ENCODE data around the gene C1S.

The C1S gene

DNA sequence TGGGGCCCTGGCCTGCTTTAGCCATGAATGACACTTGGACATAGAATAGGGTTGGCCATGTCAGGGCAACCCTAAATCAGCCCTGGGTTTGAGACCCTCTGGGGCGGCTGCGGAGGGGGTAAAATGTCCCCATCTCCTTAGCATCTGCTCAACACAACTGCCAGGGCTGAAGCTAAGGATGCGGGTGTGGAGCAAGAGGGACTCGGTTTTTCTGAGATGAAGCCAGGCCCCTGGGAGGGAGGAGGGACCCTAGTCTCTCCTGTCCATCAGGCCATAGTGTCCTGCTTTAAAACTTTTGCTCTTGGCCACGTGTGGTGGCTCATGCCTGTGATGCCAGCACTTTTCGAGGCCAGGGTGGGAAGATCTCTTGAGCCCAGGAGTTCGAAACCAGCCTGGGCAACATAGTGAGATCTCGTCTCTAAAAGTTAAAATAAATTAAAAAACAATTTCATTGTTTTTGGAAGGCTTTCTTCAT lies 32.5 kb downstream of the C1S start:
- DNase-seq (ENCODE audit: low spot score in 2 of 2) = no peak
- H3K36me3 ChIP-seq (replicated peaks) = no peaks in the 10 kb centered on the region
- no peaks in the 10 kb centered on the region for H3K9me3 ChIP-seq
- H3K27me3 ChIP-seq (ENCODE audit: low read depth) = no peaks in the 10 kb centered on the region
- no peak overlapping the region for H3K4me3 ChIP-seq
- in situ Hi-C loops (cut with MboI; ENCODE audit: low sequenced_read_pairs) = no loop called here
- H3K4me1 ChIP-seq = peaks cover 22% of the 10 kb centered on the region

- no peak for DNase-seq (ENCODE audit: low spot score in 2 of 2)
- Histone ChIP-seq H3K27me3 (ENCODE audit: low read depth) (no peaks in the 10 kb centered on the region), H3K36me3 (replicated peaks) (peaks cover 3% of the 10 kb centered on the region; the same call in 1 of the 2 replicates), H3K9me3 (no peaks in the 10 kb centered on the region), H3K4me3 (no peak overlapping the region), H3K4me1 (peaks cover 22% of the 10 kb centered on the region)
- in situ Hi-C loops (cut with MboI; ENCODE audit: low sequenced_read_pairs) = no loop called here
These were observed 33.0 kb downstream of the C1S start for GRCh38 chr12:7093486-7093885.

GRCh38 chr12:7093892-7094291 lies 33.4 kb downstream of the C1S start:
- H3K9me3 ChIP-seq = no peaks in the 10 kb centered on the region
- in situ Hi-C loops (cut with MboI; ENCODE audit: low sequenced_read_pairs) = no loop called here
- H3K4me1 ChIP-seq = peaks cover 22% of the 10 kb centered on the region
- H3K27me3 ChIP-seq (ENCODE audit: low read depth) = no peaks in the 10 kb centered on the region
- no peak overlapping the region for H3K4me3 ChIP-seq
- H3K36me3 ChIP-seq (replicated peaks) = peaks cover 6% of the 10 kb centered on the region; the same call in 1 of the 2 replicates
- no peak for DNase-seq (ENCODE audit: low spot score in 2 of 2)

DNA sequence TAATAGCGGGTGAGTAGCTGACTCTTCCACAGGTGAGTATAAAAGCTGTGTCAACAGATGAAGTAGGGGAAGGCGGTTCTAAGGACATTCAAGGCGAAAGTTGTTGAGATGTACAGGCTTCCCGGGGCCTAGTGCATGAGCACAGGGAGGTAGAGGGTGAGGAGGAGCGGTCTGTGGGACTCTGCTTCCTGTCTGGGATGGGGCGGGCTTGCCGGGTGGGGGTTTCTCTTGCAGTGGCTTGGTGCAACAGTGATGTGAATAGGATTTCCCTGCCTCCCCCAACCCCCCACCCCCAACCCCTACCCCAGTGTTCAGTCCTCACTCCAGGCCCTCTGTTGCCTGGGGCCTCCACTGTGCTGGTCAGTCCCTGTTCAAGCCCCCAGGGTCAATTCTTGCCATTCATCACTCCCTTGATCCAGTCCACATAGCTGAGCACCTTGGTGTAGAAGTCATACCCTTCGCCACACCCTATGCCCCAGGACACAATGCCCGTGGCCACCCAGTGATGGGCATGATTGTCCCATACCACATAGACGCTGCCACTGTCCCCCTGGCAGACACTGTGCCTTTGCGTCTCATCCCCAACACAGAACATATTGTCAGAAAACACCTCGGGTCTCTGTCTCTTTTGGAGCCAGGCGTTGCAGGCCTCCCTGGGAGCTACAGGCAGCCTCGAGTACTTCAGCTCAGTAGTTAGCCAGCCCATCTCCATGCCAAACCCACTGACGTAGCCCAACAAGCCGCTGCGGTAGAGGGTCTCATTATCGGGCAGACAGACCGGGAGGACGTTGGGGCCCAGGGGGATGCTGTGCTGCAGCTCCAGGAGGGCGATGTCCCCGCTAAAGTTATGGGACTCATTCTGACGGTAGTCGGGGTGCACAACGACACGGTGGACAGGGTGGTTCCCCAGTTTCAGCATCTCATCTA lies 35.8 kb downstream of the C1S start:
- in situ Hi-C loops (cut with MboI; ENCODE audit: low sequenced_read_pairs) = no loop called here

GRCh38 chr12:7096979-7097378 lies 36.5 kb downstream of the C1S start:
- no peak for DNase-seq (ENCODE audit: low spot score in 2 of 2)
- no peaks in the 10 kb centered on the region for H3K9me3 ChIP-seq
- in situ Hi-C loops (cut with MboI; ENCODE audit: low sequenced_read_pairs) = no loop called here
- H3K36me3 ChIP-seq (replicated peaks) = peaks cover 10% of the 10 kb centered on the region; the same call in 1 of the 2 replicates
- H3K4me3 ChIP-seq = no peak overlapping the region
- no peaks in the 10 kb centered on the region for H3K27me3 ChIP-seq (ENCODE audit: low read depth)
- peaks cover 3% of the 10 kb centered on the region for H3K4me1 ChIP-seq

More for the DNA sequence above, 35.8 kb downstream of the C1S start:
- H3K4me1 ChIP-seq = peaks cover 10% of the 10 kb centered on the region
- H3K27me3 ChIP-seq (ENCODE audit: low read depth) = no peaks in the 10 kb centered on the region
- no peaks in the 10 kb centered on the region for H3K9me3 ChIP-seq
- no peak for DNase-seq (ENCODE audit: low spot score in 2 of 2)
- H3K4me3 ChIP-seq = no peak overlapping the region
- H3K36me3 ChIP-seq (replicated peaks) = peaks cover 10% of the 10 kb centered on the region; the same call in 1 of the 2 replicates

- in situ Hi-C loops (cut with MboI; ENCODE audit: low sequenced_read_pairs) = no loop called here
- DNase-seq (ENCODE audit: low spot score in 2 of 2) = no peak
- Histone ChIP-seq H3K27me3 (ENCODE audit: low read depth) (no peaks in the 10 kb centered on the region), H3K4me3 (no peak overlapping the region), H3K9me3 (no peaks in the 10 kb centered on the region), H3K4me1 (no peaks in the 10 kb centered on the region), H3K36me3 (replicated peaks) (peaks cover 10% of the 10 kb centered on the region; the same call in 1 of the 2 replicates)
These were observed 38.9 kb downstream of the C1S start for GRCh38 chr12:7099290-7099996.

DNA sequence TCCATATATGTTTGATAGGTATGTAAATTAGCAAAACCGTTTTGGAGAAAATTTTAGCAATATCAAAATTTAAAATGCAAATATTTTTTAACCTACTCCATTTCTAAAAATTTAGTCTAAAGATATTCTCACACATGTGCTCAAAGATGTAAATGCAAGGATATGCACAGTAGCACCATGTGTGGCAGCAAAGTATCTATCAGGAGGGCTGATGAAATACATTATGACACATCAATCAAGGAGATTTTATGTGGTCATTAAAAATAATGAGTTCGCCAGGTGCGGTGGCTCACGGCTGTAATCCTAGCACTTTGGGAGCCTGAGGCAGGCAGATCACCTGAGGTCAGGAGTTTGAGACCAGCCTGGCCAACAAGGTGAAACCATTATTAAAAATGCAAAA lies 39.7 kb downstream of the C1S start:
- H3K36me3 ChIP-seq (replicated peaks) = peaks cover 10% of the 10 kb centered on the region; the same call in 1 of the 2 replicates
- H3K27me3 ChIP-seq (ENCODE audit: low read depth) = no peaks in the 10 kb centered on the region
- no peak for DNase-seq (ENCODE audit: low spot score in 2 of 2)
- no peaks in the 10 kb centered on the region for H3K4me1 ChIP-seq
- no peak overlapping the region for H3K4me3 ChIP-seq
- no peaks in the 10 kb centered on the region for H3K9me3 ChIP-seq
- in situ Hi-C loops (cut with MboI; ENCODE audit: low sequenced_read_pairs) = loop anchor here (25.0 kb wide), 1 partner anchor 363 kb away; no protein-coding TSS in a partner anchor

DNA sequence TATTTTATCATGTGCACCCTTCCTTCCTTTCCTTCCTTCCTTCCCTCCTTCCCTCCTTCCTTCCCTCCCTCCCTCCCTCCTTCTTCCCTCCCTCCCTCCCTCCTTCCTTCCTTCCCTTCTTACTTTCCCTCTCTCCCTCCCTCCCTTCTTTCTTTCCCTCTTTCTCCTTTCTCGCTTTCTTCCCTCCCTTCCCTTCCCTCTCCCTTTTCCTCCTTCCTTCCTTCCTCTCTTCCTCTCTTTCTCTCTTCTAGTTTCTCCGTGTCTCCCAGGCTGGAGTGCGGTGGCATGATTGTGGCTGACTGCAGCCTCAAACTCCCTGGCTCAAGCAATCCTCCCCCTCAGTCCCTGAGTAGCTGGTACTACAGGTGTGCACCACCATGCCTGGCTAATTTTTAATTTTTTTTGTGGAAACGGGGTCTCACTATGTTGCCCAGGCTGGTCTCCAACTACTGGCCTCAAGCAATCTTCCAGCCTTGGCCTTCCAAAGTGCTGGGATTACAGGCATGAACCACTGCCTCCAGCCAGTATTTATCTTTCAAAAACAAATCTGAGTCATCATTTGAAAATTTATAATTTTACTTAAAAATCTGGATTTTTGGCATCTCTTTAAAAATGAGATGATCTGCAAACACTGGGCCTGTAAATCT lies 40.7 kb downstream of the C1S start:
- no peaks in the 10 kb centered on the region for H3K9me3 ChIP-seq
- no peak overlapping the region for H3K4me3 ChIP-seq
- H3K27me3 ChIP-seq (ENCODE audit: low read depth) = no peaks in the 10 kb centered on the region
- no peaks in the 10 kb centered on the region for H3K4me1 ChIP-seq
- peaks cover 10% of the 10 kb centered on the region; the same call in 1 of the 2 replicates for H3K36me3 ChIP-seq (replicated peaks)
- in situ Hi-C loops (cut with MboI; ENCODE audit: low sequenced_read_pairs) = loop anchor here (25.0 kb wide), 1 partner anchor 364 kb away; no protein-coding TSS in a partner anchor
- no peak for DNase-seq (ENCODE audit: low spot score in 2 of 2)

- H3K4me1 ChIP-seq = no peaks in the 10 kb centered on the region
- no peak overlapping the region for H3K4me3 ChIP-seq
- H3K9me3 ChIP-seq = no peaks in the 10 kb centered on the region
- DNase-seq (ENCODE audit: low spot score in 2 of 2) = no peak
- no peaks in the 10 kb centered on the region for H3K27me3 ChIP-seq (ENCODE audit: low read depth)
- in situ Hi-C loops (cut with MboI; ENCODE audit: low sequenced_read_pairs) = loop anchor here (25.0 kb wide), 1 partner anchor 364 kb away; no protein-coding TSS in a partner anchor
- H3K36me3 ChIP-seq (replicated peaks) = peaks cover 12% of the 10 kb centered on the region; the same call in 1 of the 2 replicates
These were observed 41.2 kb downstream of the C1S start for GRCh38 chr12:7101694-7102131.

DNA sequence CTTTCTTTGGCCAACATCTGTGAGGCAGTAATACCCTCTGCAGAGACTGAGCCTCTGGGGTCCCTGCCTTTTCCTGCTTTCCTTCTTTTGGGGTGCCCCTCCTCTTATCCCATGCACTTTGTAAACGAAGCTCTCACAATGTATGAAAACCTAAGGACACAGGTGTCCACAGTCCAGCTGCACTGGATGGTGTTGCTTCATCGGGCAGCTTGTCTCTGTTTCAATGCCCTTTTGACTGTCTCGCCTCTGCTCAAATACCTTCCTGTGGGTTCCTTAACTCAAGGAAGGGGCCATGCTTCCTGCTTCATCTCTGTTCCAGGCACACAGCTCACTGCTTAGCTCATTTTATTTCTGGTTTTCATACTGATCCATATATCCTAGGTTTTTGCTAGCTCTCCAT lies 42.1 kb downstream of the C1S start:
- in situ Hi-C loops (cut with MboI; ENCODE audit: low sequenced_read_pairs) = loop anchor here (25.0 kb wide), 1 partner anchor 365 kb away; no protein-coding TSS in a partner anchor
- H3K9me3 ChIP-seq = no peaks in the 10 kb centered on the region
- no peaks in the 10 kb centered on the region for H3K27me3 ChIP-seq (ENCODE audit: low read depth)
- no peaks in the 10 kb centered on the region; the same call in 1 of the 2 replicates for H3K4me1 ChIP-seq
- no peak overlapping the region for H3K4me3 ChIP-seq
- no peak for DNase-seq (ENCODE audit: low spot score in 2 of 2)
- peaks cover 14% of the 10 kb centered on the region; the same call in 1 of the 2 replicates for H3K36me3 ChIP-seq (replicated peaks)

DNA sequence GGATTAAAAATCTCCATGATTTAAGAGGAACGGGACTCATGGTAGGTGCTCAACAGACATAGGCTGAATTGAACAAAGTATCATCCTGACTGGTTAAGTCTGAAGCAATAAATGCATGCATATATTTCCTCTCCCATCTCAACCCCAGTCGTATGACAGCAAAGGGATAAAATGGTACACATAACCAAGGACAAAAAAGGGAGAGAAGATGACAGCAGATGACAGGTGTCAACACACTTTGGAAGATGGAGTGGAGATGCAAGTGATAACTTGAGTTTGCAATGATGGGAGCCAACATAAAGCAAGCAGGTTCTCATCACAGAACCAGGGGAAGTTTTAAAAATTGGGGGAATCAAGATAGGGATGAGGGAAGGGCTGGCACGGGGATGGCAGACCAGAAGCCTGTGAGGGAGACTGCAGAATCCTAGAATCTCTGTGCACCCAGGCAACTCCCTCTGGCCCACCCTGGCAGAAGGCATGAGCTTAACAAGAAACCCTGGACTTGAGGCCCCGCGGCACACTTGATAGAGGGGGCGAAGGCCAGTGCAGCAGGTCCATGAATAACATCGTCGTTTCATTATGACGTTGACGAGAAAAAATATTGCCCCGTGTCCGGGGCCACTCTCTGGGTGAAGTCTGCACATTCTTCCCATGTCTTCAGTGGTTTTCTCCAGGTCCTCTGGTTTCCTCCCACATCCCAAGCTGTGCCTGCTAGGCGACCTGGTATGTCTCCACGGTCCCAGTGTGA lies 43.5 kb downstream of the C1S start:
- Histone ChIP-seq H3K9me3 (no peaks in the 10 kb centered on the region), H3K4me1 (no peaks in the 10 kb centered on the region; the same call in 1 of the 2 replicates), H3K27me3 (ENCODE audit: low read depth) (no peaks in the 10 kb centered on the region), H3K36me3 (replicated peaks) (peaks cover 8% of the 10 kb centered on the region; the same call in 1 of the 2 replicates), H3K4me3 (no peak overlapping the region)
- in situ Hi-C loops (cut with MboI; ENCODE audit: low sequenced_read_pairs) = loop anchor here (25.0 kb wide), 1 partner anchor 367 kb away; no protein-coding TSS in a partner anchor
- DNase-seq (ENCODE audit: low spot score in 2 of 2) = no peak

- H3K36me3 ChIP-seq (replicated peaks) = 0 out of 2 replicates have a peak, but pooled peaks cover 4% of the 10 kb centered on the region
- H3K4me1 ChIP-seq = no peaks in the 10 kb centered on the region; the same call in 1 of the 2 replicates
- in situ Hi-C loops (cut with MboI; ENCODE audit: low sequenced_read_pairs) = loop anchor here (25.0 kb wide), 1 partner anchor 369 kb away; no protein-coding TSS in a partner anchor
- DNase-seq (ENCODE audit: low spot score in 2 of 2) = no peak
- no peak overlapping the region for H3K4me3 ChIP-seq
- no peaks in the 10 kb centered on the region for H3K9me3 ChIP-seq
- H3K27me3 ChIP-seq (ENCODE audit: low read depth) = no peaks in the 10 kb centered on the region
These were observed 45.6 kb downstream of the C1S start for GRCh38 chr12:7106082-7106481.

All from HAP-1 (cell line).